ENCODE measurements around the gene BSND. TPM values are rescaled to one million over a fixed set of nuclear protein-coding genes. Genes with fewer than 3 reads are reported as not detected.
A peak's percentile ranks its signal among the peaks of the same experiment; 100 is the strongest.

The BSND gene
- total RNA-seq, 1 donor from 2014 or later = not detected

DNA sequence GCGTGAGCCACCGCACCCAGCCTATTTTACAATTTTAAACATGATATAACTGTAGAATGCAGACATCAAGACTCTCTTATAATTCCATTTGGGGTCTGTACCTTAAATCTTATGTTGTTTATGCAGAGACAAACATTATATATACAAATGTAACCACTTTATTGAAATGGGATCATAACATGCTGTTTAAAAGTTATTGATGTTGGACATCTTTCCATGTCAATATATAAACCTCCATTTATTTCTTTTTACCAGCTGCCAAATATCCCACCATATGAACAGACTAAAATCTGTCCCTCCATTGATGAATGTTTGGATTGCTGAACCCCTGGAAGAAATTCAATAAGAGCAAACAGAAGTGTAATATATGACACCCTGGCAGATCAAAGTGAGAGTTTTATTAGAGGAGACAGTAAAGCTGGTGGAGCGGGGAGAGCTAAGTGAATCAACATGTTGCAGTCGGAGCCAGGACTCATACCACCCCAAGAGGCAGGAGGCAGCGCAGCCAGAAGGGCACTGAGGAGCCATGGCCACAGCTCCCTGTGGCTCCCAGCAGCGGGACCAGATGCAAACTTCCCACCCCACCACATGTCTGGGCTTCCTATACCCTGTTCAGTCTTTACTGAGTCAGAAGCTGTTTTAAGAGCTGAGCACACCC lies 35.9 kb downstream of the BSND start:
- Histone ChIP-seq H3K27me3 (ENCODE audit: control insufficient read depth in 3 of 3, insufficient read depth in 3 of 3, low read length in 3 of 3) (peaks cover 40 to 50% (median 46%) of the 10 kb centered on the region in 3 donors), H3K27ac (ENCODE audit: low read depth, low read length) (no peak overlapping the region), H3K4me3 (ENCODE audit: low read length in 3 of 3) (no peak overlapping the region), H3K9ac (ENCODE audit: low read depth in 1 of 3, low read length in 3 of 3) (no peak overlapping the region), H3K4me1 (ENCODE audit: control insufficient read depth in 3 of 3, insufficient read depth in 3 of 3, low read length in 3 of 3) (peaks cover 5 to 7% (median 6%) of the 10 kb centered on the region in 3 donors), H3K36me3 (ENCODE audit: control insufficient read depth in 3 of 3, insufficient read depth in 3 of 3, low read length in 3 of 3) (no peaks in the 10 kb centered on the region), H3K9me3 (ENCODE audit: control insufficient read depth in 3 of 3, low read length in 3 of 3) (no peaks in the 10 kb centered on the region)

DNA sequence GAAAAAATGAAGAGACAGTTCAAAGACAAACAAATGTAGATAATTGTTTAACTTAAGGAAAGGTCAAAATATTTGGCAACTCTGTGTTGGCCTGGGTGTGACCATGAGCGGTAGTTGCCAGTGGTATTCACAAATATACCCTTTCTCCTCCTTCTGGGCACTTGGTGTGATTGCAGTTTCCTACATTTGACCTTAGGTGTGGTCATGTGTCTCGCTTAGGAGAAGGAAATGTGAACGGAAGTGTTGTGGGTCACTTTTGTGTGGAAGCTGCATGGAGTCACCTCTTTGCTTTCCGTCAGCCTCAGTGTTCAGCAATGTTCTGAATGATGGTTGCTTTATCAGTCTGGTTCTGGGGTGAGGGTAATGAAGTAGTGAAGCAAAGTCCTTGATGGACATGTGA lies 37.2 kb downstream of the BSND start:
- Histone ChIP-seq H3K4me1 (ENCODE audit: control insufficient read depth in 3 of 3, insufficient read depth in 3 of 3, low read length in 3 of 3) (peaks cover 7 to 14% (median 9%) of the 10 kb centered on the region in 3 donors), H3K4me3 (ENCODE audit: low read length in 3 of 3) (no peak overlapping the region), H3K36me3 (ENCODE audit: control insufficient read depth in 3 of 3, insufficient read depth in 3 of 3, low read length in 3 of 3) (no peaks in the 10 kb centered on the region), H3K9ac (ENCODE audit: low read depth in 1 of 3, low read length in 3 of 3) (no peak overlapping the region), H3K27me3 (ENCODE audit: control insufficient read depth in 3 of 3, insufficient read depth in 3 of 3, low read length in 3 of 3) (peaks cover 53 to 63% (median 59%) of the 10 kb centered on the region in 3 donors), H3K27ac (ENCODE audit: low read depth, low read length) (no peak overlapping the region), H3K9me3 (ENCODE audit: control insufficient read depth in 3 of 3, low read length in 3 of 3) (no peaks in the 10 kb centered on the region)

DNA sequence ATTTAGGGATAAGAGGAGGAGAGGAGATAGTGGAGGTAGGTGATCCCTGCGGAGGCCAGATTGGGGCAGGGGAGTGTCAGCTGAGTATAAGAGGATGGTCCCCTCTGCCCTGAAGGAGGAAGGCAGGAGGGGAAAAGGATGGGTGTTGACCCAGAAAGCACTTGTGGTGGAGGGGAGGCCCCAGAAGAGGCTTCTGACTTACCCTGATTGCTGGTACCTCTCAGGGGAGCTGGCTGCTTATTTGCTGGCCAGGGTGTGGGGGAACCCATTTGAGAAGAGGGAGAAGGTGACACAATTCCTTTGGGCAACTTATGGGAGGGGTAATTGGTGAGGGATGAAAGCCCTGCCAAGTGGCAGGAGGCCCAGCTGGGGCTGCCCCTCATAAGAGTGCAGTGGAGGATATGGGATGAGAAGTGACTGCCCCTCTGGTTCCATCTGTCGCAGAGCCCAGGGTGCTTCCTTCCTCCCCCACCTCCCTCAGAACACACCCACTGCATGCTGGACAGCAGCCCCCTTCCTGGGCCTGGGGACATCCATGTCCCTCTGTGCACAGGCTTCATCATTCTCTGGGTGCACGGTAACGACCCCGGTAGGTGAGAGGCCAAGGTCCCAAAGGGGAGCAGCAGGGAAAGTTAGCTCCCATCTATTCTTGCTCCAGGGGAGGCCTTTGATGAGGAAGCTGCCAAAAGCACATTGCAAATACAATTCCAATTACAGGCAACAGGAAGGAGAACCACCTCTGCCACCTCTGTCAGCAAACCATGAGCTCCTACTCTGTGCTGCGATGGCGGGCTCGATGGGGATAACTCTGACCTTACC lies 39.2 kb downstream of the BSND start:
- no peak overlapping the region for H3K27ac ChIP-seq (ENCODE audit: low read depth, low read length)
- H3K4me3 ChIP-seq (ENCODE audit: low read length in 3 of 3) = no peak overlapping the region
- no peak overlapping the region for H3K9ac ChIP-seq (ENCODE audit: low read depth in 1 of 3, low read length in 3 of 3)
- no peaks in the 10 kb centered on the region for H3K36me3 ChIP-seq (ENCODE audit: control insufficient read depth in 3 of 3, insufficient read depth in 3 of 3, low read length in 3 of 3)
- H3K27me3 ChIP-seq (ENCODE audit: control insufficient read depth in 3 of 3, insufficient read depth in 3 of 3, low read length in 3 of 3) = peaks cover 57 to 67% (median 63%) of the 10 kb centered on the region in 3 donors
- no peaks in the 10 kb centered on the region for H3K9me3 ChIP-seq (ENCODE audit: control insufficient read depth in 3 of 3, low read length in 3 of 3)
- peaks cover 7 to 14% (median 9%) of the 10 kb centered on the region in 3 donors for H3K4me1 ChIP-seq (ENCODE audit: control insufficient read depth in 3 of 3, insufficient read depth in 3 of 3, low read length in 3 of 3)

DNA sequence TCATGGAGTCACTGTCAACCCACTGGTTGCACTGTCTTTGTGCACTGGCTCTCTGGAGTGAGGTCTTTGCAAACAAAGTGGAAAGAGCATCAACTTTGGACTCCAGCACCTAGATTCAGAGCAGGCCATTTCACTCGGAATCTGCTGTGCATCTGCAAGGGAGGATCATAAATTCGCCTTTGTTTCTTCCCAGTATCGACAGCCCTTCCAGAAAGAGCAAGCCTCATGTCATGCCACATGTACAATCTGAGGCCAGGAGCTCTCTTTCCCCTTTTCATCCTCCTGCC lies 39.8 kb downstream of the BSND start:
- H3K9me3 ChIP-seq (ENCODE audit: control insufficient read depth in 3 of 3, low read length in 3 of 3) = no peaks in the 10 kb centered on the region
- H3K27me3 ChIP-seq (ENCODE audit: control insufficient read depth in 3 of 3, insufficient read depth in 3 of 3, low read length in 3 of 3) = peaks cover 55 to 63% (median 61%) of the 10 kb centered on the region in 3 donors
- no peak overlapping the region for H3K9ac ChIP-seq (ENCODE audit: low read depth in 1 of 3, low read length in 3 of 3)
- peaks cover 7 to 14% (median 9%) of the 10 kb centered on the region in 3 donors for H3K4me1 ChIP-seq (ENCODE audit: control insufficient read depth in 3 of 3, insufficient read depth in 3 of 3, low read length in 3 of 3)
- no peaks in the 10 kb centered on the region for H3K36me3 ChIP-seq (ENCODE audit: control insufficient read depth in 3 of 3, insufficient read depth in 3 of 3, low read length in 3 of 3)
- H3K4me3 ChIP-seq (ENCODE audit: low read length in 3 of 3) = no peak overlapping the region
- H3K27ac ChIP-seq (ENCODE audit: low read depth, low read length) = no peak overlapping the region

DNA sequence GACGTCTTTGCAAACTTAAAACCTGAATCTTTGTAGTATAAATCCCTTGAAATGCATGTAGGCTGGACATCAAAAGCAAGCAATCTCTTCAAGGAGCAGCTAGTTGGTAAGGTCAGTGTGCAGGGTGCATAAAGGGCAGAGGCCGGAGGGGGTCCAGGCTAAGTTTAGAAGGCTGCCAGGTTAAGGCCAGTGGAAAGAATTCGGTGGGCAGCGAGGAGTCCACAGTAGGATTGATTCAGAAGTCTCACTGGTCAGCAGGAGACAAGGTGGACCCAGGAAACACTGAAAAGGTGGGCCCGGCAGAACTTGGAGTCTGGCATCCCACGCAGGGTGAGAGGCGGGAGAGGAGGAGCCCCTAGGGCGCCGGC lies 40.2 kb downstream of the BSND start:
- Histone ChIP-seq H3K4me3 (ENCODE audit: low read length in 3 of 3) (no peak overlapping the region), H3K36me3 (ENCODE audit: control insufficient read depth in 3 of 3, insufficient read depth in 3 of 3, low read length in 3 of 3) (no peaks in the 10 kb centered on the region), H3K27ac (ENCODE audit: low read depth, low read length) (no peak overlapping the region), H3K4me1 (ENCODE audit: control insufficient read depth in 3 of 3, insufficient read depth in 3 of 3, low read length in 3 of 3) (peaks cover 7 to 14% (median 9%) of the 10 kb centered on the region in 3 donors), H3K27me3 (ENCODE audit: control insufficient read depth in 3 of 3, insufficient read depth in 3 of 3, low read length in 3 of 3) (peaks cover 50 to 63% (median 57%) of the 10 kb centered on the region in 3 donors), H3K9ac (ENCODE audit: low read depth in 1 of 3, low read length in 3 of 3) (peak overlapping the region in 1 of 3 donors; percentile 45), H3K9me3 (ENCODE audit: control insufficient read depth in 3 of 3, low read length in 3 of 3) (no peaks in the 10 kb centered on the region)

DNA sequence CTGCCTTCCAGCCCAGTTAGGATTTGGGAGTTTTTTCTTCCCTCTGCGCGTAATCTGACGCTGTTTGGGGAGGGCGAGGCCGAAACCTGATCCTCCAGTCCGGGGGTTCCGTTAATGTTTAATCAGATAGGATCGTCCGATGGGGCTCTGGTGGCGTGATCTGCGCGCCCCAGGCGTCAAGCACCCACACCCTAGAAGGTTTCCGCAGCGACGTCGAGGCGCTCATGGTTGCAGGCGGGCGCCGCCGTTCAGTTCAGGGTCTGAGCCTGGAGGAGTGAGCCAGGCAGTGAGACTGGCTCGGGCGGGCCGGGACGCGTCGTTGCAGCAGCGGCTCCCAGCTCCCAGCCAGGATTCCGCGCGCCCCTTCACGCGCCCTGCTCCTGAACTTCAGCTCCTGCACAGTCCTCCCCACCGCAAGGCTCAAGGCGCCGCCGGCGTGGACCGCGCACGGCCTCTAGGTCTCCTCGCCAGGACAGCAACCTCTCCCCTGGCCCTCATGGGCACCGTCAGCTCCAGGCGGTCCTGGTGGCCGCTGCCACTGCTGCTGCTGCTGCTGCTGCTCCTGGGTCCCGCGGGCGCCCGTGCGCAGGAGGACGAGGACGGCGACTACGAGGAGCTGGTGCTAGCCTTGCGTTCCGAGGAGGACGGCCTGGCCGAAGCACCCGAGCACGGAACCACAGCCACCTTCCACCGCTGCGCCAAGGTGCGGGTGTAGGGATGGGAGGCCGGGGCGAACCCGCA lies 40.8 kb downstream of the BSND start, which contains the start of gene PCSK9:
PCSK9 (plus strand) TSS at position 207 of the 741 bp plus-strand sequence; CDS start at position 497, 290 bp downstream.
- Histone ChIP-seq H3K4me1 (ENCODE audit: control insufficient read depth in 3 of 3, insufficient read depth in 3 of 3, low read length in 3 of 3) (peaks cover 7 to 14% (median 9%) of the 10 kb centered on the region in 3 donors), H3K27me3 (ENCODE audit: control insufficient read depth in 3 of 3, insufficient read depth in 3 of 3, low read length in 3 of 3) (peaks cover 50 to 61% (median 57%) of the 10 kb centered on the region in 3 donors), H3K9me3 (ENCODE audit: control insufficient read depth in 3 of 3, low read length in 3 of 3) (no peaks in the 10 kb centered on the region), H3K27ac (ENCODE audit: low read depth, low read length) (no peak within 1 kb of the TSS), H3K36me3 (ENCODE audit: control insufficient read depth in 3 of 3, insufficient read depth in 3 of 3, low read length in 3 of 3) (no peaks in the 10 kb centered on the region), H3K9ac (ENCODE audit: low read depth in 1 of 3, low read length in 3 of 3) (peak within 1 kb of the TSS in 1 of 3 donors; percentile 45), H3K4me3 (ENCODE audit: low read length in 3 of 3) (peak within 1 kb of the TSS; percentile 3 to 52 (median 51))

DNA sequence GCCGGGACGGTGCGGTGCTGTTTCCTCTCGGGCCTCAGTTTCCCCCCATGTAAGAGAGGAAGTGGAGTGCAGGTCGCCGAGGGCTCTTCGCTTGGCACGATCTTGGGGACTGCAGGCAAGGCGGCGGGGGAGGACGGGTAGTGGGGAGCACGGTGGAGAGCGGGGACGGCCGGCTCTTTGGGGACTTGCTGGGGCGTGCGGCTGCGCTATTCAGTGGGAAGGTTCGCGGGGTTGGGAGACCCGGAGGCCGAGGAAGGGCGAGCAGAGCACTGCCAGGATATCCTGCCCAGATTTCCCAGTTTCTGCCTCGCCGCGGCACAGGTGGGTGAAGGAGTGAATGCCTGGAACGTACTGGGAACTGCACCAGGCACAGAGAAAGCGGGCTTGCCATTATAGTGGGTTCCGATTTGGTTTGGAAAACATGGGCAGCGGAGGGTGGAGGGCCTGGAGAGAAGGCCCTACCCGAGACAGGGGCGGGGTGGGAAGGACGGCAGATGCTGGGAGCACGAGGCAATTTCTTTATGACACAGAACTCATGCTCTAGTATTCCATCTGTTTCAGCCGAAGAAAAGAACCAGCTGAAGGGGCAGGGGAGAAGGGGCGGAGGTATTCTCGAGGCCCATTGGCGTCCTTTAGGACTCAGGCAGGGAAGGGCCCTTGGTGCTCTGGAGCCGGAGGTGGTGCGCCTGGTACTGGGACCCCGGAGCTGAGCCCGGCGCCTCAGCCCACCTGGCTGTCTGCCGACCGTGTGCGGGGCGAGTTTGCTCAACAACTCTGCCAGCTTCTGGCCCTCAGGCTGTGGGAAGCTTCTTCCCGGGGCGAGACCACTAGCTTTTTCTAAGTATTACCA lies 41.6 kb downstream of the BSND start:
- Histone ChIP-seq H3K27ac (ENCODE audit: low read depth, low read length) (no peak overlapping the region), H3K4me1 (ENCODE audit: control insufficient read depth in 3 of 3, insufficient read depth in 3 of 3, low read length in 3 of 3) (peaks cover 7 to 14% (median 9%) of the 10 kb centered on the region in 3 donors), H3K36me3 (ENCODE audit: control insufficient read depth in 3 of 3, insufficient read depth in 3 of 3, low read length in 3 of 3) (no peaks in the 10 kb centered on the region), H3K9me3 (ENCODE audit: control insufficient read depth in 3 of 3, low read length in 3 of 3) (no peaks in the 10 kb centered on the region), H3K4me3 (ENCODE audit: low read length in 3 of 3) (peak overlapping the region; percentile 3 to 52 (median 51)), H3K9ac (ENCODE audit: low read depth in 1 of 3, low read length in 3 of 3) (peak overlapping the region in 1 of 3 donors; percentile 45), H3K27me3 (ENCODE audit: control insufficient read depth in 3 of 3, insufficient read depth in 3 of 3, low read length in 3 of 3) (peaks cover 50 to 56% (median 53%) of the 10 kb centered on the region in 3 donors)

DNA sequence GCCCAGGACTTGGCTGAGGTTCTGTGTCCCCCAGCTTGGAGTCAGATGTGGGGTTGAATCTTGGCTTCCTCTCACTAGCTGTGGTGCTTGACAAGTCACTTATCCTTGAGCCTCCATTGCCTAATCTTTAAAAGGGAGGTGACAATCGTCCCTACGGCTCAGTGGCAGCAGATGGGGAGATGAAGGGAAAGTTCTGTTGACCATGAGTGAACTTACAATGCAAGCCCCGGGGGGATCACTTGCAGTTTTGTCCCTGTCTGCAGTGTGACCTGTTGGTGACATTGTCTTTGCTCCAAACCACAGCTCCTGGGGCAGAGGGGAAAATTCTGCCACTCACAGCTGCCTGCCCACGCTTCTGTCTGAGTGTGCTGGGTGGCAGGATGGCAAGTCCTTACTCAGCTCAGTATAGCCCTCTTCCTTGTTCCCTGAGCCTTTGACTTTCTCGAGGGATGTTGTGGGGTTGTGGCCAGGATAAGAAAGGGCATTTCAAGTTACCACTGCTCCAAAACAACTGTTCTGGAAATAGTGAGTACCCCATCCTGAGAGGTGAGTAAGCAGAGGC lies 42.3 kb downstream of the BSND start:
- no peak overlapping the region for H3K27ac ChIP-seq (ENCODE audit: low read depth, low read length)
- peaks cover 7 to 14% (median 9%) of the 10 kb centered on the region in 3 donors for H3K4me1 ChIP-seq (ENCODE audit: control insufficient read depth in 3 of 3, insufficient read depth in 3 of 3, low read length in 3 of 3)
- peaks cover 47 to 57% (median 51%) of the 10 kb centered on the region in 3 donors for H3K27me3 ChIP-seq (ENCODE audit: control insufficient read depth in 3 of 3, insufficient read depth in 3 of 3, low read length in 3 of 3)
- H3K9ac ChIP-seq (ENCODE audit: low read depth in 1 of 3, low read length in 3 of 3) = no peak overlapping the region
- no peaks in the 10 kb centered on the region for H3K36me3 ChIP-seq (ENCODE audit: control insufficient read depth in 3 of 3, insufficient read depth in 3 of 3, low read length in 3 of 3)
- no peak overlapping the region for H3K4me3 ChIP-seq (ENCODE audit: low read length in 3 of 3)
- no peaks in the 10 kb centered on the region for H3K9me3 ChIP-seq (ENCODE audit: control insufficient read depth in 3 of 3, low read length in 3 of 3)

DNA sequence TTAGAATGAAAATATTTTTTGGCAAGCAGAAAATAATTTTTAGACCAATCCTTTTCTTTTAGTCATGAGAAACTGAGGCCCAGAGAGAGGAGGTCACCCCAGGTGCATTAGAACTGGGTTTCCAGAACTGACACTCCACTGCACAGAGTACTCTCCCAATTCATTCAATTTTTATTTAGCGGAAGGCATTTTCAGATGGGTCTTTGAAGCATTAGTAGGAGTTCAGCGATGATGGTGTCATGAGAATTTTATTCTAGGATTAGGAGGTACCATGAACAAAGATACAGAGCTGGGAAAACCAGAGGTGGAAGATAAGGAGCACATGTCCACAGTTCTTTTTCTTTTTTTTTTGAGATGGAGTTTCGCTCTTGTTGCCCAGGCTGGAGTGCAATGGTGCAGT lies 42.9 kb downstream of the BSND start:
- peaks cover 44 to 52% (median 46%) of the 10 kb centered on the region in 3 donors for H3K27me3 ChIP-seq (ENCODE audit: control insufficient read depth in 3 of 3, insufficient read depth in 3 of 3, low read length in 3 of 3)
- no peak overlapping the region for H3K9ac ChIP-seq (ENCODE audit: low read depth in 1 of 3, low read length in 3 of 3)
- H3K4me1 ChIP-seq (ENCODE audit: control insufficient read depth in 3 of 3, insufficient read depth in 3 of 3, low read length in 3 of 3) = peaks cover 7 to 14% (median 9%) of the 10 kb centered on the region in 3 donors
- H3K36me3 ChIP-seq (ENCODE audit: control insufficient read depth in 3 of 3, insufficient read depth in 3 of 3, low read length in 3 of 3) = no peaks in the 10 kb centered on the region
- no peak overlapping the region for H3K4me3 ChIP-seq (ENCODE audit: low read length in 3 of 3)
- no peak overlapping the region for H3K27ac ChIP-seq (ENCODE audit: low read depth, low read length)
- no peaks in the 10 kb centered on the region for H3K9me3 ChIP-seq (ENCODE audit: control insufficient read depth in 3 of 3, low read length in 3 of 3)
